ENCODE measurements around the gene CACNB2.

DNA sequence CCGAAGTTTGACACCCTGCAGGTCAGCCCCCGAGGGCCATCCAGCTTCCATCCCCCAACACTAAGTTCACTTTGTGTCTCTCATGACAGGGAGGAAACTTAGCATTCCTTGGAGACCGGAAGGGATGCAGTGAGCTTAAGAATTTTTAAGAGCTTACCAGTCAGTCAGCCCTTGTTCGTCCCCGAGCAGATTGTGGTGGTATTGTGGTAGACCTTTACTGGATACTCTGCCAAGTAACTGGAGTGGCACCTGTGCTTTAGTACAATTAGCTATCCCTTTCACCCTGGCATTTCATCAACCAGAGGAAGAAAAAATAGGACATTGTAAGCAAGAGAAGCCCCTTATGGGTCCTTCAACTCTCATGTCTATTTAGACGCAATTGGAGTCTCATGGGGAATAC is 436.4 kb downstream of the CACNB2 start:
- no peak for TF ChIP-seq POLR2AphosphoS5 (IDR thresholded peaks at IDR 0.05; ENCODE audit: low read depth, low read length)
- no peak for TF ChIP-seq TAF1 (IDR thresholded peaks at IDR 0.05; ENCODE audit: low read depth, low read length)
